HG03103 (cell line): ENCODE results near the gene SLC12A2.

Experiments used
- ATAC-seq: cut with Tn5 transposase; IDR thresholded peaks from one replicate; pipeline ENCODE4 v1.9.1; 2021; ENCODE audit warnings: low read depth; ENCODE audit not compliant: unreplicated experiment

SLC12A2 gene

DNA sequence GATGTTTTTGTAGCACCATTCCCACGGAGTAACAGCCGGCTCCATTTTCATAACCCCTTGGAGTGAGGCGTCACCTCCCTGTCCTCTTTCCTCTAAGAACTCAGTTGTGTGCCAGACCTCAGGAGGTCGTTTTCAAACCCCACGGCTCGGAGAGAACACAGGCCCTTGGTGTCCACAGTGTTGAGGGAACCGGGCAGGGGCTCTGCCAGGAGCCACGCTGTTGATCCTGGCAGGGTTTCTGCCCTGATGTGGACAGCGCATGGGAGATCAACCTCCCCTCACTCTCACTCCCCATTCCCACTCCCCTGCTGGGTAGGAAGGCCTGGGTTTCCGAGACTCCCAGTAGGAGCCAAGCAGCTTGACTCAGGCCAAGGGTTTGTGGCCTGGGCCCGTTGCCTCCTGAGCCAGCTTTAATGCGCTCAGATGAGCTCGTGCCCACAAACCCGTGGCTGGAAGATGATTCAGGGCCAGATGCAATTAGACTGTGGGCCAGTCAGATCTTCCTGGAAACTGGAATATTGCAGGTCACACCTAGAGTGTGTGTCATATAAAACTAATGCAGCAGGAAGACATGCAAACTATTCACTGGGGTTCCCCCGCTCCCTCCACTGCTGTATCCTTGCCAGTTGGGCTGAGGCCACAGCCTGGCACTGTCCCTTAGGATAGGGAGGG lies 133.4 kb downstream of the SLC12A2 start:
- ATAC-seq = no peak

DNA sequence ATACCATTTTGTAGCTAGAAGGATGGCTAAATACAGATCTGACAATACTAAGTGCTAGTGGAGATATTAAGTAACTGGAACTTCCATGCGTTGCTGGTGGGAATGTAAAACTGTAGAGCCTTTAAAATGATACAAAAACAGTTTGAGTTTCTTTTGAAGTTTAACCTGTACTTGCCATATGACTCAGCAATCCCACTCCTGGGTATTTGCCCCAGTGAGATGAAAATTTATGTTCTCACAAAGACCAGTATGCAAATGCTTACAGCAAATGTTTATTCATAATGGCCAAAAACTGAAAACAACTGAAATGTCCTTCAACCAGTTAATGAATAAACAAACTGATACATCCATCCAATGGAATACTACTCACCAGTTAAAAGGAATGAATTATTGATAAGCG lies 137.3 kb downstream of the SLC12A2 start:
- ATAC-seq = no peak

DNA sequence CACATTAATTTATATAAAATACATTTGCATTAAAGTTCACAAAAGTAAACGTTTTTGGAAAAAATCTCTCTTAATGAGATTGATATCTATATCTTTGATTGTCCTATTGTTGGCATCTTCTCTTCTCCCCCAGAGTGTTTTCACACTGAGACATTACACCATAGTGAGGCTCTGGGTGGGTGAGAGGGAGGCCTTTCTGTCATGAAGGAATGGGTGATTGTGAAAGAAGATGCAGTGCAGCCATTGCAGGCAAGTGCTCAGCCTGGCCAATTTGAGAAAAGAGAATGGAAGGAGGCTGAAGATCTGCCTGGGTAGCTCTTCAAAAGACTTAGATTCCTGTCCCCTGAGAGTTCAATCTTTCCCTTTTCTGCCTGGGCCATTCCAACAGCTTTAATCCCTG lies 140.8 kb downstream of the SLC12A2 start:
- ATAC-seq = no peak

DNA sequence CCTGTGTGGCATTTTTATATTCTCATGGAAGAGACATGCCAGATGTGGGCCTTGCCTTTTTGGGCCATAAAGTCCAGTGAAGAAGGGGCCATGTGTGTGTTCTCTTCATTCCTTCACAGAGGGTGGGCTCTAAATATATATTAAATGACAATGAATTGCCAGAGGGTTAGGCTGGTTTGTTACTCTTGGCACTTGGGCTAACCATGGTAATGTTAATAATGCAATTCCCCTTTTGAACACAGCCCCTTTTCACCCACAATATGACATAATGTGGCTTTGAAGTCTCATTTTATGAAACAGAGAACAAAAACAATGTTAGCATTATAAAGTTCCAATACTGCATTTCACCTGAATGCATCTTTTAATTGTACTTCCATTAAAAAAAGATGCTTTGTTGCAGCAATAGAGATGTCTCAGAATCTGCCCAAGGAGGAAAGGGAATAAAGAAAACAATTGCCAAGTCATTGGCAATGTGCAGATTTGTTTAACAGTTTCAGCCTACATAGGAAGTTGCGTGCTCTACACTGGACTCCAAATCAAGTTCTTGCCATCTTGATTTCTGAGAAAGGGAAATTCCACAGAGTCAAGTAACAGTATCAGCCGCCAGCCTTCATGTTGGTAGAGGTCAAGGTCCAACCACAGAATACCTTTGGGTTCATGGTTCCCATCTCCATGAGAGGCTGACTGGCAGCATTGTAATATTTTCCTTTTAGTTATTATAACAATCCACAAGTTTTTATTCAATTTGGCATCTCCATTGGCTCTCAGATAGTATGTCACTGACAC lies 141.9 kb downstream of the SLC12A2 start:
- no peak for ATAC-seq

DNA sequence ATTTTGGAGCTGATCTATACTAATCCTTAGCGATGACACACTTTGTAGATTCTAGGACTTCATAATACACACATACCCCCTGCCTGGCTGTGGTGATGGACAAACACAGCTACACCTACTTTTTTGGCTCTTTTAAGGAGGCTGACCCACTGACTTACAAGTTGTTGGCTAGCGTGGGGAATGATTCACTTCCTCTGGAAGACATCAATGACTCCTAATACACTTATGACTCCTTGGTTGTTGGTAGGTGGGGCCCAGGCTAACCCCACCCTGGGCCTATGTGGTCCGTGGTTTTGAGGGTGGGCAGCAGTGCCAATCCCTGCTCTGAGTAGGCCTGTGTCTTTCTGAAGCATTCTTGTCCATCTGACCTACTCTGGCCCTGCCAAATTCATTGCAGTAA lies 144.4 kb downstream of the SLC12A2 start:
- no peak for ATAC-seq

DNA sequence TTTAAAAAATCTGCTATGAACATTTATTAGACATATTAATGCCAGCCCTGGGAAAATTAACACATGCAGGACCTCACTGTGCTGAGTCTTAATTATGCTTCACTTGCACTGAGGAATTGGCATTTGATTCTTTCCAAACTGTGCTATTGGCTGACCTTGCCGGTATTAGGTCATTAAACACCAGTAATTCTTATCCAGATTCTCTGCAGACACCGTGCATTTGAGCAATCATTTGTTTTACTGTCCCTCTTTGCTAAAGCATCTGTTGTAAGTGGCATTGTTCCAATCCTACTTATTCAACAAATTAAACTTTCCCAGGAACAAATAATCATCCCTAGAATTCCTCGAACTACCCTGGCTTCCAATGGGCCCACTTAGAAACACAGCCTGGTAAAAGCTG lies 145.0 kb downstream of the SLC12A2 start:
- no peak for ATAC-seq

DNA sequence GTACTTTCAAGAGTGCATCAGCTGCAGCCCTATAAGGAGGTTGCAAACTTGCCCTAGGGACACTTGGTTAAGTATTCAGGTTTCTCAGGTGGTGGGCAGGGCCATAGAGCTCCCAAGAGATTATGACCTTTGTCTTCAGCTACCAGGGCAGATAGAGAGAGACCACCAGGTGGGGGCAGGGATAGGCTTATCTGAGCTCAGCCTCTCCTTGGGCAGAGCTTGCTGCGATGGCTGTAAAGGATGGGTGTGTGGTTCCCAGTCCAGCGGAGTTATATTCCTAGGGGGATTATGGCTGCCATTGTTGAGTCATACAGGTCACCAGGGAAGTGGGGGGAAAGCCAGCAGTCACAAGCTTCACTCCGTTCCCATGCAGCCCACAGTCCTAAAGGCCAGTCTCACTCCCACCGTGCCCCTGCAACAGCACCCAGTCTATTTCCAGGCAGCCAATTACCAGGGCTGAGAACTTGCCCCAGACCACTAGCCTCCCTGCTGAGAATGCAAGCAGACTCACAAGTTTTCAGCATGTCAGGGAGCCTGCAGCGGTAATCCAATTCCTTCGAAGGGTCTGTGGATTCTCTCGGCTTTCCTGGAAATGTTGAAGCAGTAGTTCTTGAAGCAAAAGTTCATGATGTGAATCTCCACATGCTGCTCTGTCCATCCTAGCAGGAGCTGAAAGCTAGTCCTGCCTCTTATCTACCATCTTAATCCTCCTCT lies 151.5 kb downstream of the SLC12A2 start:
- ATAC-seq = no peak

DNA sequence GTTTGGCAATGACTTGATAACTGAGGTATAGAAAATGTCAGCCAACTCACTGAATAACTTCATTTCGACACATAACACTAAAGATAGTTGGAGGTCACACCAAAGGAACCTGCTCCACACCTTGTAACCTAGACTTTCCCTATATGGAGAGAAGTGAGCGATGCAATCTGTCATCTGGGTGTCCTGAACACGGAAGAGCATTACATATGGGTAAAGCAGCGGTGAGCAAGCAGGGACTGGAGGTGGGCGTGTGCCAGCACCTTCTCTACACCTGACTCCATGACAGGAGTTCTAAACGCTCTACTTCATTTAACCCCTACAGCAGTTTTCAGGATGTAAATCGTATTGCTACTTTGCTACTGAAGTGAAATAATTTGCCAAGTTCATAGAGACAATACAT lies 152.8 kb downstream of the SLC12A2 start:
- no peak for ATAC-seq

DNA sequence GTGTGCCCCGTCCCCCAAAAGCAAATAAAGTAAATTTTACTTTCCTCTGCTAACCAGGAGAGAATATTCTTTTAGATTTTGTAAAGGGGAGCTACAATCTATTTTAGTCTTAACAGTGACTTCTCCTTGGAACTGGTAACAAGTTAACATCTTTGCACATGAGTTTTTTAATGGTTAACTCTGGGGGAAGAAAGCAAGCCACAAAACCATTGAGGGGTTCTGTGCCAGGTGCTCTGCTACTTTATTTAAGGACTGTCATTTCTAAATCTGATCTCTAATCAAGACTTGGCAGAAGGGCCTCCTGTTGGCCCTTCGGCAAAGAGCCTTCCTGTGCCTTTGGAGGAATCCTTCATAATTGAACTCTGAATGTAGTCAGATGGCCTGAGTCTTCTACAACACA lies 153.4 kb downstream of the SLC12A2 start:
- no peak for ATAC-seq

DNA sequence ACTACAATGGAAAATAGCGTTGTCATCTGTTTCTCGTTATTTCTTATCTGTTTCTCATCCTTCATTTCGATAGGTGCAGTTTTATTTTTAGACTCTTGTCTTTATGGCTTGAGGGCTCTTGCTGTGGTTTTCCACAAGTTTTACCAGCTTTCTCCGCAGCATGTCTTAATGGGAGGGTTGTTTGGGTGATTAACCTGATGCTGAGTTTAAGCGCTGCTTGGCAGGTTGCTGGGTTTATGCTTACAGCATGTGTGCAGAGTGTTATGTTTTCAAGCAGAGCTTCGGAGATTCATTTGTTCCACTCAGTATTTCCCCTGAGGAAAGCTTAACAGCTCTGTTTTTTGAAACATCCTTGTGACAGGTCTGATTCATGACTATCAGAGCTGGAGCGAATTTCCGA lies 154.0 kb downstream of the SLC12A2 start:
- ATAC-seq = no peak
